Astrocyte (in vitro differentiated cells and primary cell): Measurements from ENCODE around the gene GSK3B.

Experiments
- CTCF ChIP-seq: IDR thresholded peaks from 2 replicates; pipeline ENCODE4 v1.5.1; 2011; ENCODE audit warnings: low read depth, mild to moderate bottlenecking, inconsistent platforms, low read length, moderate library complexity; ENCODE audit not compliant: insufficient read depth
- EZH2 ChIP-seq: IDR thresholded peaks from 2 replicates; pipeline ENCODE4 v1.6.1; 2012; ENCODE audit warnings: mild to moderate bottlenecking, low read length, inconsistent platforms; ENCODE audit not compliant: insufficient read depth

GRCh38 chr3:119796368-119796767 is 297.9 kb downstream of the GSK3B start:
- TF ChIP-seq CTCF (no peak), EZH2 (no peak)
